Measurements from ENCODE around the gene ITGB6. TPM values are rescaled to one million over a fixed set of nuclear protein-coding genes. Genes with fewer than 3 reads are reported as not detected.

Gene ITGB6
- total and polyA plus RNA-seq, 2 of the 4 experiments (the other 2 are of a cell fraction) = under 0.01 TPM; not detected in 1

DNA sequence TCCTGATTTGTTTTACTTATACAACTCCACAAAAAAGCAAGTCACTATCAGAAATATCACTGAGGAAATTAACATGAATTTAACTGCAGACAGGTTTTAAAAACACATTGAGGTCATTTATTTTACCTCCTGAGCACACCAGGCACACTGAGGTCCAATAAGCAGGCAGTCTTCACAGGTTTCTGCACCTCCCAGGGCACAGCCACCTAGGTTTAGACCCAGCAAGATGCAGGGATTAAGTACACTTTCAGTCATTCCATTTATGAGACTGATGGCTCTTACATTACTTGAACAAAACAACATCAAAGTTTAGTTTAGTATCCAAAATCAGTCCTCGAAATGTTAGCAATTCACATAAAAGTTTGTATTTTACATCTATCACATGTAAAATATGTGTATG is 1.0 kb downstream of the ITGB6 start:
- Histone ChIP-seq H2BK15ac (ENCODE audit: low read depth, low read length) (no peak overlapping the region), H3K4me1 (ENCODE audit: control insufficient read depth, insufficient read depth, low read length) (peaks cover 5% of the 10 kb centered on the region), H3K27ac (ENCODE audit: insufficient read depth, low read length) (no peak overlapping the region), H3K4me2 (ENCODE audit: low read depth, low read length) (no peak overlapping the region), H4K91ac (ENCODE audit: insufficient read depth, low read depth, low read length) (no peak overlapping the region), H3K4me3 (ENCODE audit: insufficient read depth, low read depth, low read length) (no peak overlapping the region), H4K8ac (ENCODE audit: low read depth in 2 of 2, low read length in 2 of 2) (no peak overlapping the region), H2BK120ac (ENCODE audit: low read depth, low read length) (no peak overlapping the region), H3K36me3 (ENCODE audit: control insufficient read depth, insufficient read depth, low read length) (no peaks in the 10 kb centered on the region), H2AK9ac (replicated peaks; ENCODE audit: low read depth, low read length, poor library complexity) (no peak overlapping the region), H4K5ac (ENCODE audit: low read depth, low read length) (no peak overlapping the region), H3K79me1 (ENCODE audit: low read depth in 1 of 2, low read length in 2 of 2) (no peaks in the 10 kb centered on the region), H4K20me1 (ENCODE audit: insufficient read depth, low read length) (no peaks in the 10 kb centered on the region), H3K14ac (replicated peaks; ENCODE audit: low read depth, low read length) (no peak overlapping the region), H3K56ac (ENCODE audit: extremely low read depth, insufficient read depth, low read length) (no peak overlapping the region), H3K23ac (ENCODE audit: low read depth, low read length) (no peak overlapping the region), H3K9me1 (ENCODE audit: insufficient read depth, low read length) (peaks cover 9% of the 10 kb centered on the region; the same call in 1 of the 2 replicates), H3K27me3 (ENCODE audit: control insufficient read depth, insufficient read depth, low read length) (no peaks in the 10 kb centered on the region), H2BK5ac (ENCODE audit: low read depth, low read length, poor library complexity, severe bottlenecking) (no peak overlapping the region), H2AK5ac (ENCODE audit: low read depth, low read length) (no peak overlapping the region), H3K18ac (ENCODE audit: low read depth, low read length) (no peak overlapping the region), H3K9me3 (ENCODE audit: control insufficient read depth, insufficient read depth, low read length) (no peaks in the 10 kb centered on the region), H2BK20ac (ENCODE audit: low read depth, low read length) (no peak overlapping the region), H3K4ac (ENCODE audit: low read depth, low read length) (no peak overlapping the region), H2AFZ (replicated peaks; ENCODE audit: low read length, poor library complexity) (no peak overlapping the region), H3K9ac (ENCODE audit: low read depth, low read length) (no peak overlapping the region)
- WGBS, 2 experiments (ENCODE audit: extremely low coverage in 2 of 2, insufficient read length in 1 of 2) = no CpG with 5 or more reads among the region's 1 CpG
- TF ChIP-seq RCOR1 (IDR thresholded peaks at IDR 0.05; ENCODE audit: insufficient replicate concordance, low read length) = no peak
- in situ Hi-C loops (cut with MboI; ENCODE audit: low sequenced_read_pairs) = no loop called here
- ATAC-seq (ENCODE audit: low read depth) (no peak), DNase-seq (no peak)
- no TSS peak for BruUV-seq (replicated peaks)
- ChIA-PET CTCF (no interaction called here), POLR2A (ENCODE audit: unreplicated experiment) (no interaction called here)
- dilution Hi-C loops (cut with HindIII; ENCODE audit: low sequenced_read_pairs, unreplicated experiment) = no loop called here
- intact Hi-C loops (cut with micrococcal nuclease) = no loop called here
